ENCODE measurements around the gene THADA. TPM values are rescaled to one million over a fixed set of nuclear protein-coding genes. Genes with fewer than 3 reads are reported as not detected.
"Not testable (repeated sequence)": the region's sequence is repeated elsewhere in the genome, so short reads cannot be mapped to it uniquely, and the experiment has no call there.

Gene THADA
- total RNA-seq, 1 donor from 2014 or later: 18.4 TPM

- intact Hi-C loops (cut with DNase I): loop anchor here (5.0 kb wide), 1 partner anchor 778 kb away; no protein-coding TSS in a partner anchor
- DNase-seq (ENCODE audit: low spot score): no peak
Observed at GRCh38 chr2:43605079-43605655, 9.3 kb upstream of the THADA start.

- intact Hi-C loops (cut with DNase I): loop anchor here (5.0 kb wide), 1 partner anchor 777 kb away; no protein-coding TSS in a partner anchor
- no peak for DNase-seq (ENCODE audit: low spot score)
Observed at GRCh38 chr2:43604674-43605073, 8.8 kb upstream of the THADA start.

- DNase-seq (ENCODE audit: low spot score); intact Hi-C loops (cut with DNase I): not testable (repeated sequence)
Observed at GRCh38 chr2:43600596-43600995, 4.8 kb upstream of the THADA start.

GRCh38 chr2:43594875-43595274 lies 963 bp downstream of the THADA start:
- intact Hi-C loops (cut with DNase I): no loop called here
- no peak for DNase-seq (ENCODE audit: low spot score)

- intact Hi-C loops (cut with DNase I): no loop called here
- DNase-seq (ENCODE audit: low spot score): no peak
Observed at GRCh38 chr2:43593254-43593653, 2.6 kb downstream of the THADA start.

GRCh38 chr2:43592443-43592842 lies 3.4 kb downstream of the THADA start:
- no peak for DNase-seq (ENCODE audit: low spot score)
- intact Hi-C loops (cut with DNase I): no loop called here

- DNase-seq (ENCODE audit: low spot score): no peak
- intact Hi-C loops (cut with DNase I): no loop called here
Observed at GRCh38 chr2:43585708-43586107, 10.1 kb downstream of the THADA start.

GRCh38 chr2:43579275-43579981 lies 16.4 kb downstream of the THADA start:
- intact Hi-C loops (cut with DNase I): loop anchor here (10.0 kb wide), 1 partner anchor 635 kb away; no protein-coding TSS in a partner anchor
- no peak for DNase-seq (ENCODE audit: low spot score)

- intact Hi-C loops (cut with DNase I): loop anchor here (10.0 kb wide), 1 partner anchor 632 kb away; no protein-coding TSS in a partner anchor
- no peak for DNase-seq (ENCODE audit: low spot score)
Observed at GRCh38 chr2:43576981-43577892, 18.6 kb downstream of the THADA start.

GRCh38 chr2:43572244-43572643 lies 23.6 kb downstream of the THADA start:
- intact Hi-C loops (cut with DNase I): loop anchor here (10.0 kb wide), 1 partner anchor 627 kb away; no protein-coding TSS in a partner anchor

GRCh38 chr2:43569921-43570320 lies 25.9 kb downstream of the THADA start:
- intact Hi-C loops (cut with DNase I): loop anchor here (10.0 kb wide), 1 partner anchor 625 kb away; no protein-coding TSS in a partner anchor
- DNase-seq (ENCODE audit: low spot score): no peak

More at GRCh38 chr2:43572244-43572643, 23.6 kb downstream of the THADA start:
- DNase-seq (ENCODE audit: low spot score): no peak

GRCh38 chr2:43568228-43568627 lies 27.6 kb downstream of the THADA start:
- intact Hi-C loops (cut with DNase I): no loop called here
- DNase-seq (ENCODE audit: low spot score): no peak

GRCh38 chr2:43566461-43566729 lies 29.4 kb downstream of the THADA start:
- DNase-seq (ENCODE audit: low spot score): no peak
- intact Hi-C loops (cut with DNase I): no loop called here

- DNase-seq (ENCODE audit: low spot score): no peak
- intact Hi-C loops (cut with DNase I): no loop called here
Observed at GRCh38 chr2:43563679-43564078, 32.2 kb downstream of the THADA start.

GRCh38 chr2:43560231-43560547 lies 35.6 kb downstream of the THADA start:
- no peak for DNase-seq (ENCODE audit: low spot score)
- intact Hi-C loops (cut with DNase I): no loop called here

GRCh38 chr2:43559391-43560230 lies 36.2 kb downstream of the THADA start:
- no peak for DNase-seq (ENCODE audit: low spot score)
- intact Hi-C loops (cut with DNase I): no loop called here

GRCh38 chr2:43557196-43557595 lies 38.6 kb downstream of the THADA start:
- intact Hi-C loops (cut with DNase I): no loop called here
- DNase-seq (ENCODE audit: low spot score): no peak

- DNase-seq (ENCODE audit: low spot score): no peak
- intact Hi-C loops (cut with DNase I): no loop called here
Observed at GRCh38 chr2:43556256-43556655, 39.6 kb downstream of the THADA start.

GRCh38 chr2:43553341-43553855 lies 42.4 kb downstream of the THADA start:
- DNase-seq (ENCODE audit: low spot score): no peak
- intact Hi-C loops (cut with DNase I): no loop called here
